Fibroblast of upper back skin (primary cell): ENCODE data around the gene GVQW3.

Experiments
- DNase-seq: peaks from one replicate; pipeline ENCODE4 v3.0.0-alpha.2; 2013

GVQW3 gene

GRCh38 chr11:76380977-76381719 is at the start of gene GVQW3, which contains the start of gene THAP12:
TSS of gene GVQW3 (plus strand) at chr11:76381323. CDS start at chr11:76381829, 506 bp downstream.
TSS of gene THAP12 (minus strand) at chr11:76381132. CDS start at chr11:76380836, 296 bp downstream.
- DNase-seq, result peak; percentile 98

- DNase-seq, result no peak
Measured at GRCh38 chr11:76334826-76335389, 46.2 kb upstream of the GVQW3 start.

GRCh38 chr11:76335842-76336241 is 45.3 kb upstream of the GVQW3 start:
- no peak for DNase-seq

- DNase-seq, result no peak
Measured at GRCh38 chr11:76336597-76336996, 44.5 kb upstream of the GVQW3 start.

GRCh38 chr11:76337469-76337868 is 43.7 kb upstream of the GVQW3 start:
- no peak for DNase-seq

- no peak for DNase-seq
Measured at GRCh38 chr11:76337923-76338322, 43.2 kb upstream of the GVQW3 start.

GRCh38 chr11:76339221-76339620 is 41.9 kb upstream of the GVQW3 start:
- peak; percentile 53 for DNase-seq

- DNase-seq, result no peak
Measured at GRCh38 chr11:76347466-76347865, 33.7 kb upstream of the GVQW3 start.

- DNase-seq, result no peak
Measured at GRCh38 chr11:76348348-76348747, 32.8 kb upstream of the GVQW3 start.

- DNase-seq, result no peak
Measured at GRCh38 chr11:76355172-76355571, 26.0 kb upstream of the GVQW3 start.

- DNase-seq, result no peak
Measured at GRCh38 chr11:76361374-76361773, 19.7 kb upstream of the GVQW3 start.

GRCh38 chr11:76361776-76362175 is 19.3 kb upstream of the GVQW3 start:
- DNase-seq, result no peak

- DNase-seq, result no peak
Measured at GRCh38 chr11:76362716-76363115, 18.4 kb upstream of the GVQW3 start.

- no peak for DNase-seq
Measured at GRCh38 chr11:76365038-76365679, 16.0 kb upstream of the GVQW3 start.

GRCh38 chr11:76368490-76368889 is 12.6 kb upstream of the GVQW3 start:
- no peak for DNase-seq

GRCh38 chr11:76369406-76369805 is 11.7 kb upstream of the GVQW3 start:
- DNase-seq, result no peak

GRCh38 chr11:76371170-76371569 is 10.0 kb upstream of the GVQW3 start:
- DNase-seq, result peak; percentile 69

GRCh38 chr11:76376746-76377558 is 4.2 kb upstream of the GVQW3 start:
- DNase-seq, result no peak

GRCh38 chr11:76379807-76380158 is 1.3 kb upstream of the GVQW3 start:
- DNase-seq, result no peak

GRCh38 chr11:76380159-76380976 is 755 bp upstream of the GVQW3 start:
- no peak for DNase-seq

- DNase-seq, result no peak
Measured at GRCh38 chr11:76382209-76382608, 1.1 kb downstream of the GVQW3 start.

- no peak for DNase-seq
Measured at GRCh38 chr11:76385903-76386302, 4.8 kb downstream of the GVQW3 start.
